OCI-LY3 (cell line): Measurements from ENCODE around the gene CAPN6.

Experiments
- CTCF ChIP-seq: fragments of 200-600, 300-600 bp; sonication (generic); IDR thresholded peaks from 2 replicates; pipeline ENCODE4 v1.5.1; 2014; ENCODE audit warnings: antibody characterized with exemption, low read length, low read depth
- EZH2phosphoT487 ChIP-seq: fragments of 200-600 bp; shearing (Covaris generic); IDR thresholded peaks from 2 replicates; pipeline ENCODE4 v1.6.1; 2018; ENCODE audit warnings: antibody characterized with exemption, mixed run types, low read depth

- TF ChIP-seq CTCF: no peak
- TF ChIP-seq EZH2phosphoT487: no peak
Measured at GRCh38 chrX:111254896-111255693, 15.2 kb downstream of the CAPN6 start.
